HEK293 (cell line): Measurements from ENCODE around the gene SPART.

Experiments used
- AEBP2 ChIP-seq: fragments of 450-650 bp; formaldehyde crosslinking; IDR thresholded peaks from 2 replicates; pipeline ENCODE4 v1.5.1; 2016; ENCODE audit warnings: missing biosample characterization, missing genetic modification characterization, borderline replicate concordance
- BCL6B ChIP-seq: fragments of 450-650 bp; formaldehyde crosslinking; IDR thresholded peaks from 2 replicates; pipeline ENCODE4 v1.5.1; 2017; ENCODE audit warnings: missing biosample characterization, missing genetic modification characterization
- ELK4 ChIP-seq: IDR thresholded peaks from 2 replicates; pipeline ENCODE4 v1.6.1; 2011; ENCODE audit warnings: mild to moderate bottlenecking, low read depth, low read length, borderline replicate concordance
- GLI4 ChIP-seq: fragments of 450-650 bp; formaldehyde crosslinking; IDR thresholded peaks from 2 replicates; pipeline ENCODE4 v1.5.1; 2016; ENCODE audit warnings: missing biosample characterization, missing genetic modification characterization
- KLF9 ChIP-seq: fragments of 450-650 bp; formaldehyde crosslinking; IDR thresholded peaks from 2 replicates; pipeline ENCODE4 v1.5.1; 2016; ENCODE audit warnings: missing biosample characterization, missing genetic modification characterization, low read depth
- MEIS1 ChIP-seq: sonication (generic); formaldehyde crosslinking; IDR thresholded peaks from 2 replicates; pipeline ENCODE4 v1.8.1; 2022; ENCODE audit warnings: missing genetic modification reagents, mild to moderate bottlenecking, borderline replicate concordance
- PBX3 ChIP-seq: sonication (generic); formaldehyde crosslinking; IDR thresholded peaks from 2 replicates; pipeline ENCODE4 v1.8.1; 2022; ENCODE audit warnings: mild to moderate bottlenecking, moderate library complexity, missing genetic modification reagents
- REST ChIP-seq: fragments of 450-650 bp; formaldehyde crosslinking; IDR thresholded peaks from 2 replicates; pipeline ENCODE4 v1.5.1; 2016; ENCODE audit warnings: missing biosample characterization, missing genetic modification characterization
- SALL2 ChIP-seq: fragments of 450-650 bp; formaldehyde crosslinking; IDR thresholded peaks from 2 replicates; pipeline ENCODE4 v1.5.0; 2017; ENCODE audit warnings: missing biosample characterization, mild to moderate bottlenecking, missing genetic modification characterization, borderline replicate concordance
- SETDB1 ChIP-seq: IDR thresholded peaks from one replicate; pipeline ENCODE4 v1.6.1; 2017; ENCODE audit warnings: mild to moderate bottlenecking, low read length, moderate library complexity, mixed read lengths; ENCODE audit not compliant: insufficient read length
- SP7 ChIP-seq: fragments of 450-650 bp; formaldehyde crosslinking; IDR thresholded peaks from 2 replicates; pipeline ENCODE4 v1.5.1; 2016; ENCODE audit warnings: missing biosample characterization, missing genetic modification characterization
- TCF7L2 ChIP-seq: IDR thresholded peaks from 2 replicates; pipeline ENCODE4 v1.6.1; 2011; ENCODE audit warnings: low read depth, mild to moderate bottlenecking, inconsistent platforms, low read length, moderate library complexity, borderline replicate concordance
- ZNF121 ChIP-seq: fragments of 450-650 bp; formaldehyde crosslinking; IDR thresholded peaks from 2 replicates; pipeline ENCODE4 v1.5.1; 2016; ENCODE audit warnings: missing biosample characterization, missing genetic modification characterization
- ZNF146 ChIP-seq: fragments of 450-650 bp; formaldehyde crosslinking; IDR thresholded peaks from 2 replicates; pipeline ENCODE4 v1.5.1; 2016; ENCODE audit warnings: missing biosample characterization, missing genetic modification characterization
- ZNF157 ChIP-seq: fragments of 450-650 bp; formaldehyde crosslinking; IDR thresholded peaks from 2 replicates; pipeline ENCODE4 v1.5.1; 2016; ENCODE audit warnings: missing biosample characterization, missing genetic modification characterization
- ZNF211 ChIP-seq: fragments of 450-650 bp; formaldehyde crosslinking; IDR thresholded peaks from 2 replicates; pipeline ENCODE4 v1.5.1; 2016; ENCODE audit warnings: low read depth, missing biosample characterization, missing genetic modification characterization
- ZNF248 ChIP-seq: fragments of 450-650 bp; formaldehyde crosslinking; IDR thresholded peaks from 2 replicates; pipeline ENCODE4 v1.5.1; 2017; ENCODE audit warnings: missing biosample characterization, missing genetic modification characterization
- ZNF335 ChIP-seq: fragments of 450-650 bp; formaldehyde crosslinking; conservative IDR thresholded peaks from 2 replicates; pipeline ENCODE4 v1.5.1; 2016; ENCODE audit warnings: missing biosample characterization, missing genetic modification characterization
- ZNF426 ChIP-seq: fragments of 450-650 bp; formaldehyde crosslinking; IDR thresholded peaks from 2 replicates; pipeline ENCODE4 v1.5.1; 2017; ENCODE audit warnings: missing biosample characterization, missing genetic modification characterization, mild to moderate bottlenecking, inconsistent platforms, moderate library complexity
- ZNF513 ChIP-seq: fragments of 450-650 bp; IDR thresholded peaks from 2 replicates; pipeline ENCODE4 v1.5.1; 2018; ENCODE audit warnings: missing biosample characterization, missing genetic modification characterization
- ZNF530 ChIP-seq: fragments of 450-650 bp; formaldehyde crosslinking; IDR thresholded peaks from 2 replicates; pipeline ENCODE4 v1.5.1; 2016; ENCODE audit warnings: low read depth, missing biosample characterization, missing genetic modification characterization
- ZNF580 ChIP-seq: fragments of 450-650 bp; formaldehyde crosslinking; IDR thresholded peaks from 2 replicates; pipeline ENCODE4 v1.5.1; 2016; ENCODE audit warnings: missing biosample characterization, missing genetic modification characterization
- ZNF585B ChIP-seq: fragments of 450-650 bp; formaldehyde crosslinking; IDR thresholded peaks from 2 replicates; pipeline ENCODE4 v1.5.1; 2016; ENCODE audit warnings: missing biosample characterization, missing genetic modification characterization
- ZNF626 ChIP-seq: fragments of 450-650 bp; sonication (Bioruptor Pico); formaldehyde crosslinking; IDR thresholded peaks from 2 replicates; pipeline ENCODE4 v1.5.1; 2018; ENCODE audit warnings: missing biosample characterization, missing genetic modification characterization, inconsistent platforms
- ZNF639 ChIP-seq: fragments of 450-650 bp; formaldehyde crosslinking; IDR thresholded peaks from 2 replicates; pipeline ENCODE4 v1.5.1; 2016; ENCODE audit warnings: missing biosample characterization, missing genetic modification characterization
- ZNF791 ChIP-seq: fragments of 450-650 bp; formaldehyde crosslinking; IDR thresholded peaks from 2 replicates; pipeline ENCODE4 v1.5.1; 2016; ENCODE audit warnings: missing biosample characterization, missing genetic modification characterization
- ZSCAN16 ChIP-seq: fragments of 450-650 bp; formaldehyde crosslinking; IDR thresholded peaks from 2 replicates; pipeline ENCODE4 v1.5.1; 2016; ENCODE audit warnings: missing biosample characterization, missing genetic modification characterization

SPART gene

GRCh38 chr13:36297366-36298338, 48.5 kb downstream of the SPART start, which contains the start of gene CCDC169 (continued):
- TF ChIP-seq ZNF639 (tag by site-specific recombination) (peak; percentile 84), ZNF335 (tag by site-specific recombination) (peak; percentile 89), ZNF513 (tag by site-specific recombination) (no peak), ZNF791 (tag by site-specific recombination) (no peak), ZNF211 (tag by site-specific recombination) (no peak), ZNF426 (no peak), TCF7L2 (no peak), ZSCAN16 (no peak), ZNF248 (no peak), AEBP2 (tag by site-specific recombination) (no peak), GLI4 (0 out of 2 replicates have a peak, but pooled peaks have one; percentile 41), BCL6B (tag by site-specific recombination) (no peak), SETDB1 (no peak), PBX3 (no peak), ZNF585B (tag by site-specific recombination) (no peak), ZNF146 (no peak), REST (tag by site-specific recombination) (no peak), SP7 (tag by site-specific recombination) (peak; percentile 76), MEIS1 (CRISPR knock-in tag) (no peak), ZNF580 (no peak), ZNF121 (tag by site-specific recombination) (0 out of 2 replicates have a peak, but pooled peaks have one; percentile 24), ZNF530 (tag by site-specific recombination) (no peak), ZNF157 (tag by site-specific recombination) (no peak), ZNF626 (no peak), ELK4 (no peak), SALL2 (tag by site-specific recombination) (no peak), KLF9 (tag by site-specific recombination) (peak; percentile 84)
